ENCODE measurements around the gene COA1. TPM values are rescaled to one million over a fixed set of nuclear protein-coding genes. Genes with fewer than 3 reads are reported as not detected.
A peak's percentile ranks its signal among the peaks of the same experiment; 100 is the strongest.

Gene COA1
- total RNA-seq, 2 donors from 2014 or later = 33.2 to 35.7 TPM

- ATAC-seq (no peak), DNase-seq (no peak)
- intact Hi-C loops (cut with DNase I, micrococcal nuclease) = no loop called here
Measured at GRCh38 chr7:43760861-43761260, 31.5 kb upstream of the COA1 start.

- peak in 1 of 2 donors; percentile 52 for DNase-seq
- intact Hi-C loops (cut with DNase I, micrococcal nuclease) = no loop called here
- ATAC-seq = peak; percentile 79
Measured at GRCh38 chr7:43758822-43759683, 29.7 kb upstream of the COA1 start.

- ATAC-seq = peak; percentile 72
- peak; percentile 58 to 61 for DNase-seq
- intact Hi-C loops (cut with DNase I, micrococcal nuclease) = no loop called here
Measured at GRCh38 chr7:43758029-43758821, 28.9 kb upstream of the COA1 start, which contains the start of gene BLVRA. TSS of gene BLVRA (plus strand) at chr7:43758680. CDS start at chr7:43771159, 12,479 bp downstream.

GRCh38 chr7:43757073-43757720, 27.9 kb upstream of the COA1 start:
- intact Hi-C loops (cut with DNase I, micrococcal nuclease) = no loop called here
- DNase-seq (no peak), ATAC-seq (no peak)

GRCh38 chr7:43756368-43757072, 27.2 kb upstream of the COA1 start:
- no peak for DNase-seq
- no peak for ATAC-seq

GRCh38 chr7:43754596-43754995, 25.3 kb upstream of the COA1 start:
- intact Hi-C loops (cut with DNase I, micrococcal nuclease) = no loop called here
- no peak for DNase-seq
- no peak for ATAC-seq

More at GRCh38 chr7:43756368-43757072, 27.2 kb upstream of the COA1 start:
- intact Hi-C loops (cut with DNase I, micrococcal nuclease) = no loop called here

GRCh38 chr7:43753843-43754242, 24.5 kb upstream of the COA1 start:
- DNase-seq (no peak), ATAC-seq (no peak)
- intact Hi-C loops (cut with DNase I, micrococcal nuclease) = no loop called here

- intact Hi-C loops (cut with DNase I, micrococcal nuclease) = no loop called here
- DNase-seq (no peak), ATAC-seq (no peak)
Measured at GRCh38 chr7:43753271-43753810, 24.0 kb upstream of the COA1 start.

GRCh38 chr7:43752411-43752810, 23.1 kb upstream of the COA1 start:
- intact Hi-C loops (cut with DNase I, micrococcal nuclease) = no loop called here
- DNase-seq (no peak), ATAC-seq (no peak)

- DNase-seq = no peak
- ATAC-seq = no peak
- intact Hi-C loops (cut with DNase I, micrococcal nuclease) = no loop called here
Measured at GRCh38 chr7:43750016-43750887, 20.9 kb upstream of the COA1 start.

- no peak for DNase-seq
- intact Hi-C loops (cut with DNase I, micrococcal nuclease) = no loop called here
Measured at GRCh38 chr7:43749383-43749940, 20.1 kb upstream of the COA1 start.

GRCh38 chr7:43747328-43748105, 18.2 kb upstream of the COA1 start:
- intact Hi-C loops (cut with DNase I, micrococcal nuclease) = no loop called here
- ATAC-seq (peak; percentile 45), DNase-seq (no peak)

More at GRCh38 chr7:43749383-43749940, 20.1 kb upstream of the COA1 start:
- ATAC-seq = no peak

- DNase-seq (no peak), ATAC-seq (no peak)
- intact Hi-C loops (cut with DNase I, micrococcal nuclease) = no loop called here
Measured at GRCh38 chr7:43742692-43743091, 13.4 kb upstream of the COA1 start.

GRCh38 chr7:43737467-43738127, 8.3 kb upstream of the COA1 start:
- ATAC-seq (no peak), DNase-seq (no peak)
- intact Hi-C loops (cut with DNase I, micrococcal nuclease) = no loop called here

GRCh38 chr7:43735802-43736603, 6.7 kb upstream of the COA1 start:
- no peak for DNase-seq
- no peak for ATAC-seq
- intact Hi-C loops (cut with DNase I, micrococcal nuclease) = no loop called here
